ENCODE measurements around the gene CLSTN2. TPM values are rescaled to one million over a fixed set of nuclear protein-coding genes. Genes with fewer than 3 reads are reported as not detected.

The CLSTN2 gene
- total RNA-seq, 2 experiments from 2014 or later = 0.08 TPM; not detected in 1

DNA sequence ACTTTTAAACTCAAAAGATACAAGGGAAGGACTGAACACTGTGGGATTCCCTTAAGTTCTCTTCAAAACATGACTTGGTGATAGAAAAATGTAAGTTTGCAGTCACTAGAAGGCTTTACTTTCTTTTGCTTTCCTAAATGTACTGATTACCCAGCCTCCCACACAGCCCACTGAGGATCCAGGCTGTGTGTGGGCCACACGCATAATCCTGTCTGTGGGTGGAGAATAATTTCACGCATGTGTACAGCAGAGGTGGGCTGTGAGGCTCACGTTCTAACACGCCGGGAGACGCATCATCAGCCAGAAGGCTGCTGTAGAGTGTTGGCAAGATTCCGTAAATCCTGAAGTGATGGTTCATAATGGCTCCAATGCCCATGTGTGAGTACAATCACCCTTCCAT is 165.5 kb downstream of the CLSTN2 start:
- Mint-ChIP-seq H3K36me3 (no peaks in the 10 kb centered on the region), H3K4me3 (no peak overlapping the region), H3K4me1 (no peaks in the 10 kb centered on the region), H3K27me3 (peaks cover 3% of the 10 kb centered on the region), H3K9me3 (peaks cover 1% of the 10 kb centered on the region), H3K27ac (no peak overlapping the region)
- no peak for DNase-seq

GRCh38 chr3:140103166-140103565 is 168.2 kb downstream of the CLSTN2 start:
- no peak overlapping the region for H3K4me3 Mint-ChIP-seq
- H3K36me3 Mint-ChIP-seq = no peaks in the 10 kb centered on the region
- peaks cover 1% of the 10 kb centered on the region for H3K9me3 Mint-ChIP-seq
- no peaks in the 10 kb centered on the region for H3K4me1 Mint-ChIP-seq
- H3K27ac Mint-ChIP-seq = no peak overlapping the region
- peaks cover 3% of the 10 kb centered on the region for H3K27me3 Mint-ChIP-seq
- no peak for DNase-seq

GRCh38 chr3:140103986-140104645 is 169.1 kb downstream of the CLSTN2 start:
- H3K36me3 Mint-ChIP-seq = no peaks in the 10 kb centered on the region
- no peak for DNase-seq
- H3K27me3 Mint-ChIP-seq = peaks cover 10% of the 10 kb centered on the region
- H3K4me3 Mint-ChIP-seq = no peak overlapping the region
- no peaks in the 10 kb centered on the region for H3K4me1 Mint-ChIP-seq
- H3K9me3 Mint-ChIP-seq = peaks cover 1% of the 10 kb centered on the region
- H3K27ac Mint-ChIP-seq = no peak overlapping the region

GRCh38 chr3:140113996-140114788 is 179.2 kb downstream of the CLSTN2 start:
- Mint-ChIP-seq H3K27me3 (peaks cover 11% of the 10 kb centered on the region), H3K9me3 (no peaks in the 10 kb centered on the region), H3K36me3 (no peaks in the 10 kb centered on the region), H3K4me3 (no peak overlapping the region), H3K27ac (no peak overlapping the region), H3K4me1 (no peaks in the 10 kb centered on the region)
- DNase-seq = no peak

GRCh38 chr3:140114789-140115080 is 179.8 kb downstream of the CLSTN2 start:
- H3K36me3 Mint-ChIP-seq = no peaks in the 10 kb centered on the region
- H3K4me3 Mint-ChIP-seq = no peak overlapping the region
- H3K27me3 Mint-ChIP-seq = peaks cover 11% of the 10 kb centered on the region
- DNase-seq = no peak
- no peak overlapping the region for H3K27ac Mint-ChIP-seq
- H3K4me1 Mint-ChIP-seq = no peaks in the 10 kb centered on the region
- H3K9me3 Mint-ChIP-seq = no peaks in the 10 kb centered on the region

- no peaks in the 10 kb centered on the region for H3K9me3 Mint-ChIP-seq
- no peak for DNase-seq
- H3K27me3 Mint-ChIP-seq = peaks cover 14% of the 10 kb centered on the region
- no peak overlapping the region for H3K4me3 Mint-ChIP-seq
- no peak overlapping the region for H3K27ac Mint-ChIP-seq
- H3K36me3 Mint-ChIP-seq = no peaks in the 10 kb centered on the region
- H3K4me1 Mint-ChIP-seq = no peaks in the 10 kb centered on the region
Observed at GRCh38 chr3:140117096-140117526, 182.1 kb downstream of the CLSTN2 start.

DNA sequence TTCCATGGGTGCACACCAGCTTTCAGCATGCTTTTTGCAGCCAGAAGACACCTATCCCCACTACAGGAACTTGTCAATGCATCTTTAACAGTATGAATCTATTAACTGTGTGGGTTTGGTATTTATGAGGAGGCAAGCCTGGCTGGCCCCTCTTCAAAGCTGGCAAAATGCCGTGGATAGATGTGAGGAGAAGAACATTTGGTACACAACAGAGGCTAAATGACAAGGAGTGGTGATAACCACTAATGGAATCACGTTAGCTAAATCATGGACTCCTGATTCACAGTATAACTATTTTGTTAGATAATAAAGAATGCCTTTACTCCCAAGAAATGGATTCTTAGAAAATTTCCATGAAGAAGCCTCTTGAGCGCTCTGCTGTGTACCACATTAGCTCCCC is 187.2 kb downstream of the CLSTN2 start:
- H3K36me3 Mint-ChIP-seq = no peaks in the 10 kb centered on the region
- no peak overlapping the region for H3K4me3 Mint-ChIP-seq
- no peaks in the 10 kb centered on the region for H3K4me1 Mint-ChIP-seq
- no peak overlapping the region for H3K27ac Mint-ChIP-seq
- no peaks in the 10 kb centered on the region for H3K9me3 Mint-ChIP-seq
- H3K27me3 Mint-ChIP-seq = peaks cover 10% of the 10 kb centered on the region
- no peak for DNase-seq

DNA sequence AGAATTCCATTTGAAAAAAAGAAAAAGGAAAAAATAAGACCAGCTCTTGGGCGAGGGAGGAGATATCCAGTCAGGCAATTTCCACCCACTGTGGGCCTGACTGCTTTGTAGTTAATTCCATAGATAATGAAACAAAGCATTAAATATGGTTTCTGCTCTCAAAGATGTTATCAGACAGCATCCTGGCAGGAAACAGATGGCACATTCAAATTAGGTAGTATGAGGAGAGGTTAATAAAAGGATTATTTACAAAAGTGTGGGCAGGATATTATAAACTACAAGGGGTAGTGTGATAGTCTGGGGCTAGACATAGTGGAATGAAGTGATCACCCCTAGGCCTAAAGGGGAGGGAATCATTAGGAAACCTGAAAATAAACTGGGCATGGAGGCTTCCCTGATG is 193.2 kb downstream of the CLSTN2 start:
- Mint-ChIP-seq H3K9me3 (no peaks in the 10 kb centered on the region), H3K27ac (no peak overlapping the region), H3K27me3 (no peaks in the 10 kb centered on the region), H3K4me3 (no peak overlapping the region), H3K36me3 (no peaks in the 10 kb centered on the region), H3K4me1 (no peaks in the 10 kb centered on the region)
- no peak for DNase-seq

GRCh38 chr3:140128631-140129030 is 193.6 kb downstream of the CLSTN2 start:
- DNase-seq = peak; percentile 18
- Mint-ChIP-seq H3K4me3 (no peak overlapping the region), H3K27me3 (no peaks in the 10 kb centered on the region), H3K4me1 (no peaks in the 10 kb centered on the region), H3K9me3 (no peaks in the 10 kb centered on the region), H3K27ac (no peak overlapping the region), H3K36me3 (no peaks in the 10 kb centered on the region)

- DNase-seq = no peak
- no peaks in the 10 kb centered on the region for H3K4me1 Mint-ChIP-seq
- H3K36me3 Mint-ChIP-seq = no peaks in the 10 kb centered on the region
- no peaks in the 10 kb centered on the region for H3K9me3 Mint-ChIP-seq
- no peaks in the 10 kb centered on the region for H3K27me3 Mint-ChIP-seq
- H3K4me3 Mint-ChIP-seq = no peak overlapping the region
- H3K27ac Mint-ChIP-seq = no peak overlapping the region
Observed at GRCh38 chr3:140129768-140130284, 194.8 kb downstream of the CLSTN2 start.

DNA sequence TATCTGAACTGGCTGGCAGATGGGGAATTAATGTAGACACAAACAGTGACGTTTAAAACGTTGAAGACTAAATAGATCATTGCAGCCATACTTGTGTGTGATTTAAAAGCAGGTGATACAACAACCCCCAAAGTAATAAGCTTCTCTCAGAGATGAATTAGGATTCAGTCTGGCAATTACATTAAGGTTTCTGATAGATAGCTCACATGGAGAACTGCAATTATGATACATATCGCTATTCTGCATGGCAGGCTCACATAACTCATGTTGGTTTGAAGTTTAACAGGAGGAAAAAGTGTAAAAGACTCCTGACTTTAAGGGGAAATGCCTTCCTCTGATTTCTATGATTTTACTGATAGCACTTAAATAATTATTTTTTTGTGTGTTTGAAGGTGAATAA is 196.9 kb downstream of the CLSTN2 start:
- H3K27me3 Mint-ChIP-seq = no peaks in the 10 kb centered on the region

DNA sequence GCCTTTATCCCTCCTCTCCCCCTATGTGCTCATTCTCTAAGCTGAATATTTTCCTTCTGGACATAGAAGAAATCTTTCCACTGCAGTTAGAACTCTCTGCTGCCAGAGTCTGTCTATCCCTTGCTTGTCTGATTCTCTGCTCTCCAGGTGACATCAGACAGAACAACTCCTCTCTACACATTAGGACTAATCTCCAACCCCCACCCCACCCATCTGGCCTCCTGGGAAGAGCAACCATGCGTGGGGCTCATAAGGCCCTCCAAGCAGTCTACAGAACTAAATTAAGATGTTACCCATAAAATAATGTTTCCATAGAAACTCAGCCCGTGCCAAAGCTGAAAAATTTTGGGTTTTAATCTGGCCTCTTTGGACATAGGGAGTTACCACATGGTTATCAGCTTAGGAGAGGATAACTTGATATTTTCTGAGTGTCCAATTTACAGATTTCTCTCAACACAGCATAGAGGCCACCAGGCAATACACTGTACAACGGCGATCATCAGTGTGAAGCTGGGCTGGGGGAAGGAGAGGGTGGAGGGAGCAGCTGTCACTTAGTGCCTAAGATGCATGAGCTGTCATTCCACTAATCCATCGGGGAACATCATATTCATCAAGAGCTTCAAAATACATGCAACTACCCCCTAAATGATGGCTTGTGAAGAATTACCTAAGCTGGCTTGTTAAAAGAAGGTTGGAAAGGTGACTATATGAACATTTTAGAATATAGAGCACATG is 199.4 kb downstream of the CLSTN2 start:
- Mint-ChIP-seq H3K4me1 (no peaks in the 10 kb centered on the region), H3K36me3 (no peaks in the 10 kb centered on the region), H3K9me3 (no peaks in the 10 kb centered on the region), H3K27me3 (no peaks in the 10 kb centered on the region), H3K4me3 (no peak overlapping the region), H3K27ac (no peak overlapping the region)
- DNase-seq = no peak

More for the DNA sequence above, 196.9 kb downstream of the CLSTN2 start:
- H3K27ac Mint-ChIP-seq = no peak overlapping the region
- no peaks in the 10 kb centered on the region for H3K36me3 Mint-ChIP-seq
- H3K9me3 Mint-ChIP-seq = no peaks in the 10 kb centered on the region
- no peak for DNase-seq
- H3K4me1 Mint-ChIP-seq = no peaks in the 10 kb centered on the region
- H3K4me3 Mint-ChIP-seq = no peak overlapping the region

GRCh38 chr3:140135461-140135860 is 200.5 kb downstream of the CLSTN2 start:
- no peaks in the 10 kb centered on the region for H3K27me3 Mint-ChIP-seq
- no peaks in the 10 kb centered on the region for H3K4me1 Mint-ChIP-seq
- no peak overlapping the region for H3K4me3 Mint-ChIP-seq
- H3K27ac Mint-ChIP-seq = no peak overlapping the region
- H3K9me3 Mint-ChIP-seq = no peaks in the 10 kb centered on the region
- no peaks in the 10 kb centered on the region for H3K36me3 Mint-ChIP-seq
- DNase-seq = no peak

DNA sequence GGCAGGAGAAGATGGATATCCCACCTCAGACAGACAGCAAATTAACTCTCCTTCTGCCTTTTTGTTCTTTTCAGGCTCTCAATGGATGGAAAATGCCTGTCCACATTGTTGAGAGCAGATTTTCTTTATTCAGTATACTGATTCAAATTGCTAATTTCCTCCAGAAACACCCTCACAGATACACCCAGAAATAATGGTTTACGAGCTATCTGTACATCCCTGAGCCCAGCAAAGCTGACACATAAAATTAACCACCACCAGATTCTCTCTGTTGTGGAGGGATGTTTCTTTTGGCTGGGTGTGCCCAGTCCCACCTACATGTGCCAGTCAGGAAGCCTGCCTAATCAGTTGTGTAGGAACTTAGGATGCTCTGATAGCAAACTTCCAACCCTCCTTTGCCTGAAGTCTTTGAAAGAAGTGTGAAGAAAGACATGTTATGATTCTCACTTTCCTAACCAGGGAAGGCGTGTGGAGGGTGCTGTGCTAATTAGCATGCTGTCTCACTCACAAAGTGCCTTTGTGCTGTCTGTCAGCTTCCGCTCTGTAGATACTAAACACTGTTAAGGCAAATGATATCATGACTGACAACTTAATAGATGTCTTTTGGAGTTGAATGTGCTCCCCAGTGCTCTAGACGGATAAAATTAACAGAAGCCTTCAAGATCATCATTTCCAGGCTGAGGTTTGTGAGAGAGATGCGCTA is 208.5 kb downstream of the CLSTN2 start:
- DNase-seq = no peak
- Mint-ChIP-seq H3K4me3 (no peak overlapping the region), H3K9me3 (no peaks in the 10 kb centered on the region), H3K27ac (no peak overlapping the region), H3K4me1 (no peaks in the 10 kb centered on the region), H3K27me3 (no peaks in the 10 kb centered on the region), H3K36me3 (no peaks in the 10 kb centered on the region)

GRCh38 chr3:140145528-140145927 is 210.5 kb downstream of the CLSTN2 start:
- Mint-ChIP-seq H3K36me3 (no peaks in the 10 kb centered on the region), H3K27me3 (no peaks in the 10 kb centered on the region), H3K4me3 (no peak overlapping the region), H3K27ac (no peak overlapping the region), H3K9me3 (no peaks in the 10 kb centered on the region), H3K4me1 (no peaks in the 10 kb centered on the region)
- no peak for DNase-seq

All from activated naive CD8-positive, alpha-beta T cell treated with anti-CD3 and anti-CD28 coated beads for 36 hours (primary cell).